ENCODE data around the gene SCN1B.

Gene SCN1B

GRCh38 chr19:35053667-35054293 lies 23.5 kb downstream of the SCN1B start:
- DNase-seq (ENCODE audit: low read depth in 2 of 2), result no peak

GRCh38 chr19:35054626-35055025 lies 24.4 kb downstream of the SCN1B start:
- no peak for DNase-seq (ENCODE audit: low read depth in 2 of 2)

GRCh38 chr19:35055715-35056179 lies 25.5 kb downstream of the SCN1B start:
- DNase-seq (ENCODE audit: low read depth in 2 of 2), result no peak

GRCh38 chr19:35056513-35057063 lies 26.3 kb downstream of the SCN1B start:
- no peak for DNase-seq (ENCODE audit: low read depth in 2 of 2)

- DNase-seq (ENCODE audit: low read depth in 2 of 2), result no peak
These were observed 28.1 kb downstream of the SCN1B start for GRCh38 chr19:35058370-35058769.

GRCh38 chr19:35059006-35059798 lies 28.9 kb downstream of the SCN1B start:
- DNase-seq (ENCODE audit: low read depth in 2 of 2), result no peak

- no peak for DNase-seq (ENCODE audit: low read depth in 2 of 2)
These were observed 29.5 kb downstream of the SCN1B start for GRCh38 chr19:35059799-35060091.

- DNase-seq (ENCODE audit: low read depth in 2 of 2), result no peak
These were observed 30.0 kb downstream of the SCN1B start for GRCh38 chr19:35060160-35060855.

- no peak for DNase-seq (ENCODE audit: low read depth in 2 of 2)
These were observed 31.5 kb downstream of the SCN1B start for GRCh38 chr19:35061583-35062373.

- DNase-seq (ENCODE audit: low read depth in 2 of 2), result no peak
These were observed 32.7 kb downstream of the SCN1B start for GRCh38 chr19:35062942-35063341.

GRCh38 chr19:35063940-35064818 lies 33.9 kb downstream of the SCN1B start:
- DNase-seq (ENCODE audit: low read depth in 2 of 2), result no peak

- no peak for DNase-seq (ENCODE audit: low read depth in 2 of 2)
These were observed 35.3 kb downstream of the SCN1B start for GRCh38 chr19:35065574-35065973.

- DNase-seq (ENCODE audit: low read depth in 2 of 2), result no peak
These were observed 35.9 kb downstream of the SCN1B start for GRCh38 chr19:35066121-35066520.

- peak; percentile 90 to 94 for DNase-seq (ENCODE audit: low read depth in 2 of 2)
These were observed 36.7 kb downstream of the SCN1B start for GRCh38 chr19:35066691-35067563.

GRCh38 chr19:35068941-35069634 lies 38.8 kb downstream of the SCN1B start:
- DNase-seq (ENCODE audit: low read depth in 2 of 2), result no peak

- DNase-seq (ENCODE audit: low read depth in 2 of 2), result no peak
These were observed 39.4 kb downstream of the SCN1B start for GRCh38 chr19:35069696-35070095.

- DNase-seq (ENCODE audit: low read depth in 2 of 2), result no peak
These were observed 40.2 kb downstream of the SCN1B start for GRCh38 chr19:35070471-35070870.

- DNase-seq (ENCODE audit: low read depth in 2 of 2), result no peak
These were observed 43.2 kb downstream of the SCN1B start for GRCh38 chr19:35073516-35073915.

- no peak for DNase-seq (ENCODE audit: low read depth in 2 of 2)
These were observed 43.7 kb downstream of the SCN1B start for GRCh38 chr19:35073941-35074340.
